Fibroblast of skin of abdomen (primary cell): ENCODE results near the gene ERICH6B. TPM values are rescaled to one million over a fixed set of nuclear protein-coding genes. Genes with fewer than 3 reads are reported as not detected.
"Not testable (repeated sequence)": the region's sequence is repeated elsewhere in the genome, so short reads cannot be mapped to it uniquely, and the experiment has no call there.

ENCODE experiments used
- DNase-seq: peaks from one replicate; pipeline ENCODE4 v3.0.0-alpha.2; 2013
- polyA plus RNA-seq, 2 experiments: library from polyadenylated mRNA; unstranded; fragments of 120-200 nt; gene quantifications; one replicate each; pipeline ENCODE4 v1.2.1, GENCODE V29; 2013; ENCODE audit not compliant: insufficient read length in 2 of 2

ERICH6B gene
- 0.53 TPM for polyA plus RNA-seq (2013, experiment 1 of 2; ENCODE audit: insufficient read length)
- 1.1 TPM for polyA plus RNA-seq (2013, experiment 2 of 2; ENCODE audit: insufficient read length)

- peak; percentile 40 for DNase-seq
Observed at GRCh38 chr13:45615501-45616101, at the start of gene ERICH6B. ERICH6B (minus strand) TSS chr13:45615739; CDS start chr13:45597005, 18,734 bp downstream.

DNA sequence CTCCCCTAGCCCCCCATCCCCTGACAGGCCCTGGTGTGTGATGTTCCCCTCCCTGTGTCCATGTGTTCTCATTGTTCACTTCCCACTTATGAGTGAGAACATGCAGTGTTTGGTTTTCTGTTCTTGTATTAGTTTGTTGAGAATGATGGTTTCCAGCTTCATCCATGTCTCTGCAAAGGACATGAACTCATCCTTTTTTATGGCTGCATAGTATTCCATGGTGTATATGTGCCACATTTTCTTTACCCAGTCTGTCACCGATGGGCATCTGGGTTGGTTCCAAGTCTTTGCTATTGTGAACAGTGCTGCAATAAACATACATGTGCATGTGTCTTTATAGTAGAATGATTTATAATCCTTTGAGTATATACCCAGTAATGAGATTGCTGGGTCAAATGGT is 47.4 kb upstream of the ERICH6B start:
- not testable (repeated sequence) for DNase-seq

GRCh38 chr13:45662162-45662561 is 46.6 kb upstream of the ERICH6B start:
- DNase-seq = no peak

DNA sequence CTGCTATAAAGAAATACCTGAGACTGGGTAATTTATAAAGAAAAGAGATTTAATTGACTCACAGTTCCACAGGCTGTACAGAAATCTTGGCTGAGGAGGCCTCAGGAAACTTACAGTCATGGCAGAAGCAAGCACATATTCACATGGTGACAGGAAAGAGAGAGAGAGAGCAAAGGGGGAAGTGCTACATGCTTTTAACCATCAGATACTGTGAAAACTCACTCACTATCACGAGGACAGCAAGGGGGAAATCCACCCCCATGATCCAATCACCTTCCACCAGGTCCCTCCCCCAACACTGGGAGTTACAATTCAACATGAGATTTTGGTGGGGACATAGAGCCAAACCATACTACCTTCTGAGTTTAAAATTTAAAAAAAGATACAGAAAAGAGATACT is 44.9 kb upstream of the ERICH6B start:
- DNase-seq = not testable (repeated sequence)

- DNase-seq = no peak
Observed at GRCh38 chr13:45659536-45659935, 44.0 kb upstream of the ERICH6B start.

- peak; percentile 76 for DNase-seq
Observed at GRCh38 chr13:45658586-45659235, 43.2 kb upstream of the ERICH6B start.

GRCh38 chr13:45654633-45655349 is 39.3 kb upstream of the ERICH6B start:
- no peak for DNase-seq

DNA sequence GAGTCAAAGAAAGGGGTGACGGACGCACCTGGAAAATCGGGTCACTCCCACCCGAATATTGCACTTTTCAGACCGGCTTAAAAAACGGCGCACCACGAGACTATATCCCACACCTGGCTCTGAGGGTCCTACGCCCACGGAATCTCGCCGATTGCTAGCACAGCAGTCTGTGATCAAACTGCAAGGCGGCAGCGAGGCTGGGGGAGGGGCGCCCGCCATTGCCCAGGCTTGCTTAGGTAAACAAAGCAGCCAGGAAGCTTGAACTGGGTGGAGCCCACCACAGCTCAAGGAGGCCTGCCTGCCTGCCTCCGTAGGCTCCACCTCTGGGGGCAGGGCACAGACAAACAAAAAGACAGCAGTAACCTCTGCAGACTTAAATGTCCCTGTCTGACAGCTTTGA is 29.7 kb upstream of the ERICH6B start:
- not testable (repeated sequence) for DNase-seq

GRCh38 chr13:45642159-45642558 is 26.6 kb upstream of the ERICH6B start:
- not testable (repeated sequence) for DNase-seq

GRCh38 chr13:45635291-45635690 is 19.8 kb upstream of the ERICH6B start:
- DNase-seq = not testable (repeated sequence)

GRCh38 chr13:45630791-45631190 is 15.3 kb upstream of the ERICH6B start:
- DNase-seq = no peak

GRCh38 chr13:45629940-45630339 is 14.4 kb upstream of the ERICH6B start:
- no peak for DNase-seq

DNA sequence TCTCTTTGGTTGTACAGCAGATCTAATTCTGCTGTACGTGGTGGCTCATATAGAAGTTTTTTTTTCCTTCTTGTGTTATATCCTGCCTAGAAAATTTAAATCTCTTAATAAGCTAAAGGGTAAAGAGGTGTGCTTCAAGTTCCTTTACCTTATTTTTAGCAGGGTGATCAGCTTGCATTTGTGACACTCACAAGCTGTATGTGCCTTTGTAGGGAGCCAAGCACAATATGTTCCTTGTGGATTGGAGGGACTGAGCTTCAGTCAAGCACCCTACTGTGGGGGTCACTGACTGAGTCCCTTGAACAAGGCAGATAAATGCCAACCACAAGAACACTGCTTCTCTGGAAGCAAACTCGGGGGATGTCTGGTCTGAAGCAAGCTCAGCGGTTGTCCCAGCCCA is 12.6 kb upstream of the ERICH6B start:
- no peak for DNase-seq

- no peak for DNase-seq
Observed at GRCh38 chr13:45627656-45628055, 12.1 kb upstream of the ERICH6B start.

DNA sequence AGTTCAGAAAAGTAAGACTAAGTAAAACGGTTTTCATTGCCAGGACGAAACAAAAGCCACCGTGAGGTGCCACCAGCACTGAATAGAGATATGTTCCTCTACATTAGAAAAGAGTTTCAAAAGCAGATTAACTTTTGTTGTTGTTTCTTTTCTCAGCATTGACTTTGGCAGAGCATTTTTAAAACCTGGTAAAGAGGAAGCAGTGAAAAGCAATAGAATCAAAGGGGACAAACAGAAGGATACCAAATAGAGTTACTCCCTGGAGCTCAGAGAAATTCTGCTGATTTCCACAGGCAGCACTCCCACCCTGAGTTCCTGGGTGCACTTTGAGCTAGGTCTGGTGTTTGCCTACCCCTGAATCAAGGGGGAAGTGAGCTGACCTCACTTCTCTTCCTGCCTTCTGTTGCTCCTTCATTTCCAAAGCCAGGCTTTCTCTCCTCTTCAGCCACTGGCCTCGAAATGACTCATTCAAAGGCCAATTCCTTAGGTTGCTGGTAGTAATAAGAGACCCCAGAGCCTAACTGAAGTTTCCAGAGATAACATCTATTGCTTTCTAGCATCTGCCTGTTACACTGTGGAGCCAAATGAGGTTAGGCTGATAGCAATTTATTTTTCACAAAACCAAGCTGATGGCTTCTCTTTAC is 11.3 kb upstream of the ERICH6B start:
- DNase-seq = peak; percentile 40

- peak; percentile 8 for DNase-seq
Observed at GRCh38 chr13:45623516-45624090, 8.1 kb upstream of the ERICH6B start.

GRCh38 chr13:45621950-45622349 is 6.4 kb upstream of the ERICH6B start:
- no peak for DNase-seq

GRCh38 chr13:45607931-45608330 is 7.6 kb downstream of the ERICH6B start:
- no peak for DNase-seq

DNA sequence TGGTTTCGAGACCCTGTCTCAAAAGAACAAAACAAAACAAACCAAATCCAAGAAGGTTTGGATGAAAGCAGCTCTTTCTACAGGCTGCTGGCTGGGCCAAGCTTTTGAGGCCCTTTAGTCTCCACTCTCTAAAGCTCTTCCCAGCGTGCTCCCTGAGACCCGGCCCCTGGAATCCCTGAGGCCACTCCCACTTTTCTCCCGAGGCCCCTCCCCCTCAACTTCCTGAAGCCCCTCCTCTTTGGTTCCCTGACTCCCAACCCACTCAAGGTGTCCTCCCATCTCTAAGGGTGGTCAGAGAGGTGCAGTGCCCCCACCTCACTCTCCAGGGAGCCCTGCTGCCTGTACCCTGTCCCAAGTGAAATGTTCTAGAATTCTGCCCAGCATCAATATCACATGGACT is 10.6 kb downstream of the ERICH6B start:
- no peak for DNase-seq

- DNase-seq = no peak
Observed at GRCh38 chr13:45603338-45603737, 12.2 kb downstream of the ERICH6B start.

DNA sequence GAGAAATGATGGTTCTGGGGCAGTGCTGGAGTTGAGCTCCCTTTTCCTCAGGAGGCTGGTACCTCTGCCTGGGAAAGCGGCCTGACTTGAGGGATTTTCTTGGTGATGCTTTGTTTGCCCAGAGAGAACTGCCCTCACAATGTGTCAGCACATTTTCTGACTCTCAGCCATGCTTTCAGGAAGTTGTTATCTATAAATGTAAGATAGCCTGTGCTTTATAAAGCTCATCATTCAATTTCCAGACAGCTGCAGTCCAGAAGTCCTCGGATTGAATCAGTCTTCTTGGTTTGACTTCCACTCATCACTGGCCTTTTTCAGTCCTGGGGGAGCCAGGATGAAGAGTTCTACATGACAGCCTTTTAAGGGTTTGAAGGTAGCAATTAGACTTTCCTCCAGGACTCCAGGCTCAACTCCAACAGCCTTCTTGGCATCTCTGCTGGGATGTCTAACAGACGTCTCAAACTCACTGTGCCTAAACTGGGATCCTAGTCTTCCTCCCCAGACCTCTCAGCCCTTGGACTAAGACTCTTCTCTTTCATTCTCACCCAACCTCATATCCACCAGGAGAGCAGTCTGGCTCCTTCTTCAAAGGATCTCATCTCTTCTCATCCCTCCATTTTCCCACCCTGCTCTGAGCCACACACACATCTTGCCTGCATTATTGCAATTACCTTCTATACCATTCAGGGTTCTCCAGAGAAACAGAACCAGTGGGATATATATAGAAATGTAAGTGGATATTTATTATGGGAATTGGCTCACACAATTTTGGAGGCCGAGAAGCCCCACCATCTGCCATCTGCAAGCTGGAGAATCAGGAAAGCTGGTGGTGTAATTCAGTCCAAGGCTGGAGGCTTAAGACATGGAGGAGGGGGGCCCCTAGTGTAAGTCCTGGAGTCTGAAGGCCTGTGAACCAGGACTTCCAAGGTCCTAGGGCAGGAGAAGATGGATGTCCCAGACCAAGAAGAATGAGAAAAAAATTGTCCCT is 13.1 kb downstream of the ERICH6B start:
- no peak for DNase-seq
